Fibroblast of lung (primary cell): Measurements from ENCODE around the gene GBA2. TPM values are rescaled to one million over a fixed set of nuclear protein-coding genes. Genes with fewer than 3 reads are reported as not detected.

ENCODE experiments used
- DNase-seq, 2 donors: peaks; one replicate each; pipeline versions ENCODE4 v3.0.0 to v3.0.0-alpha.2; 2010; ENCODE audit warnings: low read depth in 2 of 2
- H2AFZ ChIP-seq: 2 replicates; pipeline ENCODE4 v1.5.1; 2012; ENCODE audit warnings: low read length, control low read depth, inconsistent platforms
- H3K27ac ChIP-seq: 2 replicates; pipeline ENCODE4 v1.5.1; 2011; ENCODE audit warnings: low read length, control low read depth; ENCODE audit not compliant: insufficient read depth
- H3K27me3 ChIP-seq: 2 replicates; pipeline ENCODE4 v1.5.1; 2011; ENCODE audit warnings: mild to moderate bottlenecking, low read length; ENCODE audit not compliant: control insufficient read depth, insufficient read depth
- H3K36me3 ChIP-seq: 2 replicates; pipeline ENCODE4 v1.5.1; 2011; ENCODE audit warnings: low read length; ENCODE audit not compliant: control insufficient read depth, insufficient read depth
- H3K4me1 ChIP-seq: 2 replicates; pipeline ENCODE4 v1.5.1; 2011; ENCODE audit warnings: low read length; ENCODE audit not compliant: control insufficient read depth, insufficient read depth; ENCODE audit errors: extremely low read depth
- H3K4me2 ChIP-seq: 2 replicates; pipeline ENCODE4 v1.5.1; 2011; ENCODE audit warnings: low read length, control low read depth; ENCODE audit not compliant: insufficient read depth; ENCODE audit errors: extremely low read depth
- H3K4me3 ChIP-seq, 4 experiments: fragments of 200-600 bp in 1 of 4; sonication (generic) in 1 of 4; replicated peaks in 1 of 4; 2 replicates each; pipeline ENCODE4 v1.5.1; 2011 to 2016; ENCODE audit warnings: low read length in 4 of 4, low read depth in 3 of 4, mild to moderate bottlenecking in 3 of 4, control low read depth in 2 of 4, inconsistent platforms in 1 of 4, mixed read lengths in 1 of 4; ENCODE audit not compliant: insufficient read depth in 1 of 4; ENCODE audit errors: control extremely low read depth in 1 of 4
- H3K79me2 ChIP-seq: 2 replicates; pipeline ENCODE4 v1.5.1; 2012; ENCODE audit warnings: mild to moderate bottlenecking, low read length, inconsistent platforms; ENCODE audit not compliant: control insufficient read depth, insufficient read depth
- H3K9ac ChIP-seq: 2 replicates; pipeline ENCODE4 v1.5.1; 2011; ENCODE audit warnings: mild to moderate bottlenecking, low read length, control low read depth; ENCODE audit not compliant: insufficient read depth
- H3K9me3 ChIP-seq: 2 replicates; pipeline ENCODE4 v1.5.1; 2012; ENCODE audit warnings: low read depth, low read length; ENCODE audit not compliant: control insufficient read depth, insufficient read depth
- H4K20me1 ChIP-seq: 2 replicates; pipeline ENCODE4 v1.5.1; 2011; ENCODE audit warnings: low read length; ENCODE audit not compliant: control insufficient read depth, insufficient read depth; ENCODE audit errors: extremely low read depth
- CTCF ChIP-seq, 2 donors: IDR thresholded peaks in 1 of 2; conservative IDR thresholded peaks in 1 of 2; 1 replicate in 1 of 2; 2 replicates in 1 of 2; pipeline ENCODE4 v1.5.1; 2011 to 2012; ENCODE audit warnings: low read length in 2 of 2, control low read depth in 1 of 2, inconsistent platforms in 1 of 2, low read depth in 1 of 2, mild to moderate bottlenecking in 1 of 2
- EZH2 ChIP-seq: IDR thresholded peaks from 2 replicates; pipeline ENCODE4 v1.5.1; 2012; ENCODE audit warnings: low read length, control low read depth, mild to moderate bottlenecking; ENCODE audit errors: missing control alignments
- polyA plus RNA-seq, 2 donors: library from polyadenylated mRNA; depleted of rRNA in 1 of 2; stranded (reverse) in 1 of 2; unstranded in 1 of 2; fragments of >200 nt; gene quantifications; 2 replicates each; pipeline ENCODE4 v1.2.1, GENCODE V29; 2011 to 2012; ENCODE audit warnings: missing spikeins in 1 of 2
- total RNA-seq: library from RNA; depleted of rRNA; stranded (reverse); fragments of >200 nt; gene quantifications from 2 replicates; pipeline ENCODE4 v1.2.1, GENCODE V29; 2014

The GBA2 gene
- total and polyA plus RNA-seq, 2 donors (not counting 1 experiment from before 2014, with no cell fraction given), result 23.9 to 25.5 TPM

GRCh38 chr9:35691757-35692301, 57.2 kb downstream of the GBA2 start:
- peak overlapping the region in 1 of 4 experiments; percentile 99 for H3K4me3 ChIP-seq
- H3K9ac ChIP-seq, result no peak overlapping the region
- H3K4me2 ChIP-seq, result peak overlapping the region; percentile 81

GRCh38 chr9:35691334-35691650, 57.7 kb downstream of the GBA2 start:
- H2AFZ ChIP-seq, result no peak overlapping the region
- TF ChIP-seq EZH2, result no peak
- TF ChIP-seq CTCF (conservative IDR thresholded peaks at IDR 0.05 in 1 of 2, IDR thresholded peaks at IDR 0.05 in 1 of 2; ENCODE audit: low read depth in 1 of 2, low read length in 2 of 2), result no peak
- peaks cover 20% of the 10 kb centered on the region for H3K4me1 ChIP-seq
- H3K79me2 ChIP-seq, result peaks cover 34% of the 10 kb centered on the region
- H3K27me3 ChIP-seq, result no peaks in the 10 kb centered on the region
- peak overlapping the region; percentile 70 for H3K9ac ChIP-seq
- peak overlapping the region; percentile 79 for H3K27ac ChIP-seq
- no peaks in the 10 kb centered on the region for H3K9me3 ChIP-seq
- peaks cover 14% of the 10 kb centered on the region for H3K36me3 ChIP-seq
- peaks cover 2% of the 10 kb centered on the region for H4K20me1 ChIP-seq
- no peak for DNase-seq
- peak overlapping the region; percentile 30 to 99 (median 38) for H3K4me3 ChIP-seq
- peak overlapping the region; percentile 81 for H3K4me2 ChIP-seq

More at GRCh38 chr9:35691757-35692301, 57.2 kb downstream of the GBA2 start:
- peaks cover 18% of the 10 kb centered on the region for H3K4me1 ChIP-seq
- H3K9me3 ChIP-seq, result no peaks in the 10 kb centered on the region
- peak in 1 of 2 donors; percentile 34 for DNase-seq
- peaks cover 2% of the 10 kb centered on the region for H4K20me1 ChIP-seq
- H3K27me3 ChIP-seq, result no peaks in the 10 kb centered on the region
- no peak for TF ChIP-seq CTCF (conservative IDR thresholded peaks at IDR 0.05 in 1 of 2, IDR thresholded peaks at IDR 0.05 in 1 of 2; ENCODE audit: low read depth in 1 of 2, low read length in 2 of 2)
- TF ChIP-seq EZH2, result no peak
- H3K79me2 ChIP-seq, result peaks cover 29% of the 10 kb centered on the region
- H3K27ac ChIP-seq, result peak overlapping the region; percentile 79
- H3K36me3 ChIP-seq, result peaks cover 14% of the 10 kb centered on the region
- H2AFZ ChIP-seq, result no peak overlapping the region

- H3K9me3 ChIP-seq, result no peaks in the 10 kb centered on the region
- TF ChIP-seq CTCF (conservative IDR thresholded peaks at IDR 0.05 in 1 of 2, IDR thresholded peaks at IDR 0.05 in 1 of 2; ENCODE audit: low read depth in 1 of 2, low read length in 2 of 2) (no peak), EZH2 (no peak)
- peaks cover 12% of the 10 kb centered on the region for H3K36me3 ChIP-seq
- H3K27me3 ChIP-seq, result no peaks in the 10 kb centered on the region
- H3K9ac ChIP-seq, result peak overlapping the region; percentile 73
- H3K4me3 ChIP-seq, result peak overlapping the region; percentile 57 to 99 (median 66)
- H3K4me1 ChIP-seq, result peaks cover 20% of the 10 kb centered on the region
- no peak overlapping the region for H2AFZ ChIP-seq
- H3K27ac ChIP-seq, result peak overlapping the region; percentile 84
- peaks cover 2% of the 10 kb centered on the region for H4K20me1 ChIP-seq
- H3K79me2 ChIP-seq, result peaks cover 37% of the 10 kb centered on the region
- H3K4me2 ChIP-seq, result peak overlapping the region; percentile 81
- peak; percentile 72 to 83 for DNase-seq
Observed at GRCh38 chr9:35690614-35691333, 58.3 kb downstream of the GBA2 start.
